ENCODE data around the gene C1orf167.

C1orf167 gene

DNA sequence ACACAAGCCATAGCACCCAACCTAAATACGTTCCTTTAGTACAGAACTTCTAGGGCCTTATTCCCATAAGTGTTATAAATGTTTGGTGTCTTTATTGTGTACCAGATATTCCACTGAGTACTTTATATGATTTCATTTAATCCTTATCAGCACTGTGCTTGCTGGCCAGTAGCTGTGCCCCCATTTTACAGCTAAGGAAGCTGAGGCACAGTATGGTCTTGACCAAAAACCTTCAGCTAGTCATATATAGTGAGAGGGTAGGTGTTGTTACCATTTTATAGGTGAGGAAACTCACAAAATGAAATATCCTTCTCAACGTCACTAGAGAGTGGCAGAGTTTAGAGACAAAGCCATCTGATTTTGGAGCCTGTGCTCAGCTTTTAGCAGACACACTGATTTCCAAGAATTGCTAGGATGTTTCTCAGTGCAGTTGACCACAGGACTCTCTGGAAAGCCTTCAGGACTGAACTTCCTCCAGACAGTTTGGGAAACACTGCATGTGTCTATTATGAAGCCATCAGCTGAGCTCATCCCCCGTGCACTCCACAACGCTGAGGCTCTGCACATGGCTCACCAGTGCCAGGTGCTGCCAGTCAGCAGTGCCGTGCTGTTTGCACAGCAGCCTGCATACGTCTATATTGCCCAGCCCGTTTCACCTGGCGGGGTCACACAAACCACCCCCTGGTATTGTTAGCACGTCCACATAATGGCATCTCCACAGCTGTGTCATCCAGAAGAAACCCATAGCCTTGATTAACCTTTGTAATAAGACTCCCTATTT, 70.1 kb downstream of the C1orf167 start:
- Mint-ChIP-seq H3K36me3 (ENCODE audit: low read depth) (peaks cover 61% of the 10 kb centered on the region), H3K4me3 (no peak overlapping the region), H3K9me3 (no peaks in the 10 kb centered on the region), H3K27ac (no peak overlapping the region), H3K27me3 (ENCODE audit: low read depth) (no peaks in the 10 kb centered on the region), H3K4me1 (no peaks in the 10 kb centered on the region)
- no peak for TF ChIP-seq CTCF (IDR thresholded peaks at IDR 0.05; ENCODE audit: unreplicated experiment in 3 of 3)

DNA sequence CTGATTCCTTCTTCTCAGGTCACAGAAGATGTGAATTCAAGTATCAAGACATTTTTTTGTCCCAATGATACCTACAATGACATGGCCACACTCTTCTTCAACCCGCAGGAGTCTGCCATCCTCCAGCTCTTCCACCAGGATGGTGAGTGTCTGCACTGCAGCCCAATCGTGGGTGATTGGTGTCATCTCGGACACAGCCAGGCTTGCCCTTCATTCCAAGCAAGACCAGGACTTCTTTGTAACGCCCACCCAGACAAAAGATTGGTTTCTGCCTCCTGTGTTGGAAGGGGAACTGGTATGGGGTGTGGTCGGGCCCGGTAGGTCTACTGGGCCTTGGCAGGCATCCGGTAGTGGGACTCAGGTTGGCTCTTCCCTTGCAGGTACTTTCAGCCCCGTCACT, 71.5 kb downstream of the C1orf167 start:
- Mint-ChIP-seq H3K9me3 (no peaks in the 10 kb centered on the region), H3K36me3 (ENCODE audit: low read depth) (peaks cover 60% of the 10 kb centered on the region), H3K27ac (no peak overlapping the region), H3K4me3 (no peak overlapping the region), H3K27me3 (ENCODE audit: low read depth) (no peaks in the 10 kb centered on the region), H3K4me1 (no peaks in the 10 kb centered on the region)
- no peak for TF ChIP-seq CTCF (IDR thresholded peaks at IDR 0.05; ENCODE audit: unreplicated experiment in 3 of 3)

GRCh38 chr1:11833900-11834299, 71.9 kb downstream of the C1orf167 start:
- H3K27ac Mint-ChIP-seq = no peak overlapping the region
- no peaks in the 10 kb centered on the region for H3K27me3 Mint-ChIP-seq (ENCODE audit: low read depth)
- H3K9me3 Mint-ChIP-seq = no peaks in the 10 kb centered on the region
- H3K36me3 Mint-ChIP-seq (ENCODE audit: low read depth) = peaks cover 60% of the 10 kb centered on the region
- no peak for TF ChIP-seq CTCF (IDR thresholded peaks at IDR 0.05; ENCODE audit: unreplicated experiment in 3 of 3)
- H3K4me1 Mint-ChIP-seq = no peaks in the 10 kb centered on the region
- H3K4me3 Mint-ChIP-seq = no peak overlapping the region

- no peak for TF ChIP-seq CTCF (IDR thresholded peaks at IDR 0.05; ENCODE audit: unreplicated experiment in 3 of 3)
- H3K9me3 Mint-ChIP-seq = no peaks in the 10 kb centered on the region
- no peak overlapping the region for H3K4me3 Mint-ChIP-seq
- no peaks in the 10 kb centered on the region for H3K27me3 Mint-ChIP-seq (ENCODE audit: low read depth)
- H3K36me3 Mint-ChIP-seq (ENCODE audit: low read depth) = peaks cover 58% of the 10 kb centered on the region
- peaks cover under 1% of the 10 kb centered on the region for H3K4me1 Mint-ChIP-seq
- no peak overlapping the region for H3K27ac Mint-ChIP-seq
Measured at GRCh38 chr1:11835441-11836225, 73.6 kb downstream of the C1orf167 start.

GRCh38 chr1:11836955-11837766, 75.2 kb downstream of the C1orf167 start:
- H3K27me3 Mint-ChIP-seq (ENCODE audit: low read depth) = no peaks in the 10 kb centered on the region
- peaks cover 11% of the 10 kb centered on the region for H3K4me1 Mint-ChIP-seq
- no peaks in the 10 kb centered on the region for H3K9me3 Mint-ChIP-seq
- no peak for TF ChIP-seq CTCF (IDR thresholded peaks at IDR 0.05; ENCODE audit: unreplicated experiment in 3 of 3)
- no peak overlapping the region for H3K4me3 Mint-ChIP-seq
- H3K27ac Mint-ChIP-seq = no peak overlapping the region
- peaks cover 63% of the 10 kb centered on the region for H3K36me3 Mint-ChIP-seq (ENCODE audit: low read depth)
